ENCODE results near the gene BLOC1S3.

BLOC1S3 gene

GRCh38 chr19:45213031-45213430, 34.4 kb downstream of the BLOC1S3 start:
- no peak overlapping the region for H3K27ac ChIP-seq
- TF ChIP-seq ZFX (IDR thresholded peaks at IDR 0.05; ENCODE audit: borderline replicate concordance) = no peak
- no peak for TF ChIP-seq CTCF (IDR thresholded peaks at IDR 0.05)

- H3K27ac ChIP-seq = no peak overlapping the region
- no peak for TF ChIP-seq ZFX (IDR thresholded peaks at IDR 0.05; ENCODE audit: borderline replicate concordance)
- TF ChIP-seq CTCF (IDR thresholded peaks at IDR 0.05) = no peak
Observed at GRCh38 chr19:45215391-45216191, 37.0 kb downstream of the BLOC1S3 start.

GRCh38 chr19:45216667-45217066, 38.1 kb downstream of the BLOC1S3 start:
- no peak overlapping the region for H3K27ac ChIP-seq
- TF ChIP-seq ZFX (IDR thresholded peaks at IDR 0.05; ENCODE audit: borderline replicate concordance) (no peak), CTCF (IDR thresholded peaks at IDR 0.05) (no peak)

GRCh38 chr19:45217193-45217956, 38.8 kb downstream of the BLOC1S3 start:
- no peak for TF ChIP-seq ZFX (IDR thresholded peaks at IDR 0.05; ENCODE audit: borderline replicate concordance)
- TF ChIP-seq CTCF (IDR thresholded peaks at IDR 0.05) = no peak
- no peak overlapping the region for H3K27ac ChIP-seq

- TF ChIP-seq CTCF (IDR thresholded peaks at IDR 0.05) (no peak), ZFX (IDR thresholded peaks at IDR 0.05; ENCODE audit: borderline replicate concordance) (no peak)
- no peak overlapping the region for H3K27ac ChIP-seq
Observed at GRCh38 chr19:45217957-45218334, 39.4 kb downstream of the BLOC1S3 start.

- no peak for TF ChIP-seq CTCF (IDR thresholded peaks at IDR 0.05)
- no peak for TF ChIP-seq ZFX (IDR thresholded peaks at IDR 0.05; ENCODE audit: borderline replicate concordance)
- no peak overlapping the region for H3K27ac ChIP-seq
Observed at GRCh38 chr19:45218426-45218825, 39.8 kb downstream of the BLOC1S3 start.
